Ishikawa (cell line): Measurements from ENCODE around the gene ZFAND3.

Source experiments
- CEBPB ChIP-seq: IDR thresholded peaks from 2 replicates; pipeline ENCODE4 v1.6.1; 2012
- CREB1 ChIP-seq: IDR thresholded peaks from 2 replicates; pipeline ENCODE4 v1.6.1; 2012; ENCODE audit warnings: low read depth
- EGR1 ChIP-seq: IDR thresholded peaks from 2 replicates; pipeline ENCODE4 v1.6.1; 2012
- EP300 ChIP-seq: IDR thresholded peaks from 2 replicates; pipeline ENCODE4 v1.6.1; 2012; ENCODE audit warnings: borderline replicate concordance
- FOXM1 ChIP-seq: IDR thresholded peaks from 2 replicates; pipeline ENCODE4 v1.6.1; 2012; ENCODE audit warnings: low read depth, borderline replicate concordance
- NFIC ChIP-seq: IDR thresholded peaks from 2 replicates; pipeline ENCODE4 v1.6.1; 2012
- RAD21 ChIP-seq: IDR thresholded peaks from 2 replicates; pipeline ENCODE4 v1.6.1; 2012; ENCODE audit warnings: low read depth
- TAF1 ChIP-seq: IDR thresholded peaks from 2 replicates; pipeline ENCODE4 v1.6.1; 2012; ENCODE audit warnings: low read depth, mild to moderate bottlenecking
- TCF12 ChIP-seq: IDR thresholded peaks from 2 replicates; pipeline ENCODE4 v1.6.1; 2012; ENCODE audit warnings: low read depth
- TEAD4 ChIP-seq: IDR thresholded peaks from 2 replicates; pipeline ENCODE4 v1.6.1; 2012
- YY1 ChIP-seq: IDR thresholded peaks from 2 replicates; pipeline ENCODE4 v1.6.1; 2012; ENCODE audit warnings: low read depth
- ZBTB7A ChIP-seq: IDR thresholded peaks from 2 replicates; pipeline ENCODE4 v1.6.1; 2012; ENCODE audit warnings: low read depth
- TF ChIP-seq, protein P1 (sequence below): IDR thresholded peaks from 2 replicates; pipeline ENCODE4 v1.6.1; 2012
- TF ChIP-seq, protein P2 (sequence below): IDR thresholded peaks from 2 replicates; pipeline ENCODE4 v1.6.1; 2012; ENCODE audit warnings: low read depth, mild to moderate bottlenecking
- TF ChIP-seq, protein P3 (sequence below): IDR thresholded peaks from 2 replicates; pipeline ENCODE4 v1.6.1; 2012

ZFAND3 gene

GRCh38 chr6:37941871-37942270 is 122.3 kb downstream of the ZFAND3 start:
- TF ChIP-seq, protein P1, sequence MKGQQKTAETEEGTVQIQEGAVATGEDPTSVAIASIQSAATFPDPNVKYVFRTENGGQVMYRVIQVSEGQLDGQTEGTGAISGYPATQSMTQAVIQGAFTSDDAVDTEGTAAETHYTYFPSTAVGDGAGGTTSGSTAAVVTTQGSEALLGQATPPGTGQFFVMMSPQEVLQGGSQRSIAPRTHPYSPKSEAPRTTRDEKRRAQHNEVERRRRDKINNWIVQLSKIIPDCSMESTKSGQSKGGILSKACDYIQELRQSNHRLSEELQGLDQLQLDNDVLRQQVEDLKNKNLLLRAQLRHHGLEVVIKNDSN, result no peak
- no peak for TF ChIP-seq TEAD4
- no peak for TF ChIP-seq ZBTB7A
- TF ChIP-seq TAF1, result no peak

- TF ChIP-seq EGR1 (no peak), YY1 (no peak), CREB1 (no peak), TEAD4 (no peak), NFIC (no peak), TCF12 (no peak), CEBPB (no peak), FOXM1 (no peak), EP300 (no peak), TAF1 (no peak), ZBTB7A (no peak), RAD21 (no peak)
- TF ChIP-seq, protein P2, sequence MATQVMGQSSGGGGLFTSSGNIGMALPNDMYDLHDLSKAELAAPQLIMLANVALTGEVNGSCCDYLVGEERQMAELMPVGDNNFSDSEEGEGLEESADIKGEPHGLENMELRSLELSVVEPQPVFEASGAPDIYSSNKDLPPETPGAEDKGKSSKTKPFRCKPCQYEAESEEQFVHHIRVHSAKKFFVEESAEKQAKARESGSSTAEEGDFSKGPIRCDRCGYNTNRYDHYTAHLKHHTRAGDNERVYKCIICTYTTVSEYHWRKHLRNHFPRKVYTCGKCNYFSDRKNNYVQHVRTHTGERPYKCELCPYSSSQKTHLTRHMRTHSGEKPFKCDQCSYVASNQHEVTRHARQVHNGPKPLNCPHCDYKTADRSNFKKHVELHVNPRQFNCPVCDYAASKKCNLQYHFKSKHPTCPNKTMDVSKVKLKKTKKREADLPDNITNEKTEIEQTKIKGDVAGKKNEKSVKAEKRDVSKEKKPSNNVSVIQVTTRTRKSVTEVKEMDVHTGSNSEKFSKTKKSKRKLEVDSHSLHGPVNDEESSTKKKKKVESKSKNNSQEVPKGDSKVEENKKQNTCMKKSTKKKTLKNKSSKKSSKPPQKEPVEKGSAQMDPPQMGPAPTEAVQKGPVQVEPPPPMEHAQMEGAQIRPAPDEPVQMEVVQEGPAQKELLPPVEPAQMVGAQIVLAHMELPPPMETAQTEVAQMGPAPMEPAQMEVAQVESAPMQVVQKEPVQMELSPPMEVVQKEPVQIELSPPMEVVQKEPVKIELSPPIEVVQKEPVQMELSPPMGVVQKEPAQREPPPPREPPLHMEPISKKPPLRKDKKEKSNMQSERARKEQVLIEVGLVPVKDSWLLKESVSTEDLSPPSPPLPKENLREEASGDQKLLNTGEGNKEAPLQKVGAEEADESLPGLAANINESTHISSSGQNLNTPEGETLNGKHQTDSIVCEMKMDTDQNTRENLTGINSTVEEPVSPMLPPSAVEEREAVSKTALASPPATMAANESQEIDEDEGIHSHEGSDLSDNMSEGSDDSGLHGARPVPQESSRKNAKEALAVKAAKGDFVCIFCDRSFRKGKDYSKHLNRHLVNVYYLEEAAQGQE, result no peak
- TF ChIP-seq, protein P1, result no peak
- TF ChIP-seq, protein P3, sequence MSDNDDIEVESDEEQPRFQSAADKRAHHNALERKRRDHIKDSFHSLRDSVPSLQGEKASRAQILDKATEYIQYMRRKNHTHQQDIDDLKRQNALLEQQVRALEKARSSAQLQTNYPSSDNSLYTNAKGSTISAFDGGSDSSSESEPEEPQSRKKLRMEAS, result no peak
These were observed 123.3 kb downstream of the ZFAND3 start for GRCh38 chr6:37942606-37943376.

DNA sequence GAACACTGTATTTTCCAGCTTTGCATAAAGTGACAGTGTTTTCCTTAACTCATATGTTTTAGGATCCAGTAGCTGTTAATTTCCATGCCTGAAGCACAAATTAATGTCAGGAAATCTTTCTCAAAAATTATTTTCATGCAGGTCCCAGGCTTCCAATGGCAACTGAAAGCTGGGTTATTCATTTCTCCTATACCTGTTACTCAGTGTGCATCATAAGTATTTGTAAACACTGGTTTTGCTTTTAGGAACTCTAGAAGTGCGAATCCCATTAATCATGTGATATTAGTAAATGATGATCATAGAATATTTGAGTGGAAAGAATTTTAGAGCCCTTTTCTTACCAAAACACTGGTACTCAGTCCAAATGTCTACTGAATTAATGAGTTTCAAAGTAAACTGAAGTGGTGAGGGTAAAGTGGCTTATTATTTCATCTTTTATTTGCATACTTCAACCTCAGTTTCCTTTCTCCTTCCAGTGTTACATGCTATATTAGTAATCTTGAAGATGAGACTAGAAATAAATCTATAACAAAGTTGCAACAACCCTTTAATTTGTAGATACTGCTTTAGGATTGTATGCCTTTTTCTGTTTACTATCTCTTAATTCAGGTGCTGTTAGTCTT is 124.0 kb downstream of the ZFAND3 start:
- TF ChIP-seq TEAD4, result no peak
- TF ChIP-seq, protein P3, result no peak

DNA sequence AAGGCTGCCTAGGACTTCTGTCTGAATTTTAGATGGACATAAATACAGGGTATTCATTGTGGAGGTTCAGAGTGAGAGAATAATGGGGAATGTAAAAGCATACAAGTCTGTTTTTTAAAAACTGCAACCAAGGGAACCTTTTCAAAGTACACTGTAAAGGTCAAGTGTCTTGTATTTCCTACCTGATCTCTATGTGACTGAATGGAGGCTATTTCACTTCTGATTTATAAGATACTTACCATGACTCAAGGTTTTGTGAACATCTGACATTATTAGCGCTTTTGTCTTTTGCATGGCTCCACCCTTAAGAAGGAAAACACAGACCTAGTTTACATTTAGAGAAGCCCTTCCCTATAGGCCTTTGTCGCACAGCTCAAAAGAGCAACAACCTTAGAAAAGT is 126.5 kb downstream of the ZFAND3 start:
- TF ChIP-seq CREB1 (no peak), RAD21 (no peak), CEBPB (no peak), YY1 (no peak), FOXM1 (no peak), ZBTB7A (no peak), TAF1 (no peak), TEAD4 (no peak), TCF12 (no peak), NFIC (no peak), EGR1 (no peak), EP300 (no peak)
- TF ChIP-seq, protein P1, result no peak
- TF ChIP-seq, protein P3, result no peak
- TF ChIP-seq, protein P2, result no peak

DNA sequence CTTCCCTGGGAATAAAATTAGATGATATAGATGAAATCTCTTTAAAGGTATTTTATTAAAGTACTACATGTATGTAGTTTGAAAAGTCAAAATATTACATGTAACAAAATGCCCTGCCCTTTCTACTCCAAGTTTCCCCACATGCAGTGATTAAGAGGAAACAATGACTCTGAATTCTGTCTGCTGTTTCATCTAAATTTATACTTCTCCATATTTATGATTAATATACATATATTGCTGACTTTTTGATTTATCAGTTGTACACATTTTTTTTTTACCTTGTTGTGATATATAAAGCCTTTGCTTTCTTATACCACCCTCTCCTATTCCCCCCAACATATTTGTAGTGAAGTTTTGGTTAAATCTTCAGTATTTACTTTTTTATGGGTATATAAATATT is 127.9 kb downstream of the ZFAND3 start:
- no peak for TF ChIP-seq TAF1
- TF ChIP-seq CREB1, result no peak
- no peak for TF ChIP-seq TCF12
- TF ChIP-seq YY1, result no peak
- TF ChIP-seq, protein P3, result no peak
- TF ChIP-seq RAD21, result no peak
- TF ChIP-seq, protein P2, result no peak
- no peak for TF ChIP-seq ZBTB7A
- TF ChIP-seq TEAD4, result no peak
- no peak for TF ChIP-seq EP300
- TF ChIP-seq, protein P1, result no peak
